GM11168 (cell line): ENCODE results near the gene SVBP.

Experiments
- in situ Hi-C: fragments of 300-500 bp; cut with MboI; formaldehyde crosslinking; loops from one replicate; pipeline ENCODE4 v1.12.0; 2022; ENCODE audit warnings: low sequenced_read_pairs; ENCODE audit not compliant: unreplicated experiment

Gene SVBP

DNA sequence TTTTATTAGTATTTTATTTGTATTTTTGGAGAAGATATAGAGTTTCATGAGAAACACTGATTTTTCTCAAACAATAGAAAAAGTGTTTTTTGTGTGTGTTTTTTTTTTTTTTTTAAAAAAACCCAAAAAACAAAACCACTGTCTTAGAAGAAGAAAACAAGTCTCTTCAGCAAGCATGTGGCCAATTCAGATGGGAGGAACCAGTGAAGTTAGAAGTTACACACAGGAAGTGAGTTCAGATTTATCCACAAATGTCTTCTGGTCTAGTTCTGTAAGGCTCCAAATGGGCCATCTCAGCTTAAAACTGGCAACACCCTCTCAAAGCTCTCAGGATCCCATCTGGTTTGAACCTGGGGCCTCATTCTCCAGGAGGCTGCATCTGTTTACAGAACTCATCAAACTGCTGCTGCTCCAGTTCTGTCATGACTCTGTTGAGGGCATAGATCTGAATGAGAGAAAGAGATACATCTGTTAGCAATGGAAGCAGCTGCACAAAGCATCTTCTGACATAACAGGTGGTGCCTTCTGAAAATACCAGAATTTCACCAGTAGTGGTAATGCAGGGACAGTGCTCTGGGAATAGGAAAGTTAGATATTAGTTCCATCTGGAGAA, 10.0 kb downstream of the SVBP start:
- in situ Hi-C loops = no loop called here

- in situ Hi-C loops = no loop called here
These were observed 10.6 kb downstream of the SVBP start for GRCh38 chr1:42806593-42806992.

- in situ Hi-C loops = no loop called here
These were observed 11.0 kb downstream of the SVBP start for GRCh38 chr1:42806171-42806570.

DNA sequence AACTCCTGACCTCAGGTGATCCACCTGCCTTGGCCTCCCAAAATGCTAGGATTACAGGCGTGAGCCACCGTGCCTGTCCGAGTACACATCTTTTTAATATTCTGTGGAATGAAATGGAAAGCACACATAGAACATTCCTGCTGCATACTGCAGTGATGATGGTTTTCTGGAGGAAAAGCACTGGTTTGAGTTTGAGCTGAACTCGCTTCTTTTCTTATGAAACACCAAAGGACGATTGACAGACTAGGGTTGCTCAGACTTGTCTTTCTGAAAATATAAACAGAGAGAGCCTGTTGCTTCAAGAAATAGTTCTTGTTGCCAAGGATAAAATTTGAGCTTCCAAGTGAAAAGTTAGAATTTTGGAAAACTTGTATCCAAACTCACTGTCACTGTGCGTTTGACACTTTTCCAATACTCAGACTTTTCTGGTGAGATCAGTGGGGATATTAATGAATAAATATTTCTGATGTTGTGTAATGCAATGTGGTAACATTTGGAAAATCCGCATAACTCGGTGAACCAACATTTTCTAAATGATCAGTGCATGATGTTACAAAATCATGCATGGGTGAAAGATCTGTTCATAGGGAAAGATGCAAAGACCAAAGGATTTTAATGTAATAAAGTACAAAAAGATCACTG, 15.2 kb downstream of the SVBP start:
- in situ Hi-C loops = no loop called here

DNA sequence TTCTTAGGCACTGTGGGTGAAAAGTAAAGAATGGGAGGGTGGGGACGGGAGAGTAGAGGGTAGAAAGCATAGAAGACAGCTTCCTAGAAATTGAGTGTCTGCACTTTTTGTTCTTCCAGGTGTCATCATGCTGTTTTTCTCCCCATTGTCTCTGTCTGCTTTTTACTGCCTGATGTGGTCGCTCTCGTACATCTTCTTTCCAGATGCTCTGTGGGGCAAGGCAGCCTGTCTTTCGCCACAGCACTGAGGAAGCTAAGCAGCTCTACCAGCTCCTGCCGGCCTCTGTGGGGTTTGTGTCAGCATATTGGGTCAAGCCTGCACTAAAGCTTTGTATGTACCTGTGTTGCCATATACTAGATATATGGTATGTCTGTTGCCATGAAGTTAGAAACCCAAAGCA, 19.2 kb downstream of the SVBP start:
- in situ Hi-C loops = no loop called here

DNA sequence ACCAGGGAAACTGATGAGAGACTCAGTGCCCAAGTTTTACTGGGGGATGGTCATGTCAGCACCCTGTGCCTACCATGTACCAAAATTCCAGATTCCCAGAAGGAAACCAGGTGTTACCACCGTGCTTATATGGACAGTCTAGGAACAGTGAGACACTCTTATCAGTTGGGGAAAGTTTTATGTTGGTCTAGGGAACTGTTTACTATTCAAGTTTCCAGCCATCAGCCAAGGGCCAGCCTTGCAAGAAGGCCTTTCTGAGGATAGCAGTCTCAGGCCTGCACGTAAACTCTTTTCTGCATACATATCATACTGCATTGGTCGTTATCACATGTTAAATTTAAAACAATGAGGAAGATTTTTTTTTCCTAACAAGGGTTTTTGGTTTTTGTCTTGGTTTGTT, 19.8 kb downstream of the SVBP start:
- in situ Hi-C loops = no loop called here

- in situ Hi-C loops = no loop called here
These were observed 23.4 kb downstream of the SVBP start for GRCh38 chr1:42793824-42794223.

- in situ Hi-C loops = no loop called here
These were observed 29.2 kb downstream of the SVBP start for GRCh38 chr1:42788021-42788420.

GRCh38 chr1:42786097-42786496, 31.1 kb downstream of the SVBP start:
- in situ Hi-C loops = no loop called here

- in situ Hi-C loops = no loop called here
These were observed 32.1 kb downstream of the SVBP start, which contains the start of gene TMEM269 for GRCh38 chr1:42784946-42785693. Gene TMEM269 (plus strand): TSS chr1:42784991. CDS start chr1:42789894, 4,903 bp downstream.

DNA sequence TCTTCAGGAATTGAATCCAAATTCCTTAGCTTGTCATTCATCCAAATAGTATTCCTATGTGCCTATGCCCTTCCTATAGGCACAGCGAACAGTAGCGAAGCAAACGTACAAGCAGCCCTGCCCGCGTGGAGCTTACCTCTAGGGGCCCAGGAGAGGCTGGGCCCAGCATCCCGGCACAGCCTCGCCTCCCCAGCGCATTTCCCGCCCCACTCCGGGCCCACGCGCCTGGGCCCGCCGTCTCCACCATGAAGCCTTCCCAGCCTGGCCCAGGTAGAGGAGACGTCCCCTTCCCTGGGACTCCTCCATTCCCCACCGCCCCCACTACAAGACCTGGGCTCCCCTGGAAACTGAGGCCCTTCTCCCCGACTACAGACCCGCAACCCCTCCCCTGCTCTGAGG, 32.7 kb downstream of the SVBP start:
- in situ Hi-C loops = no loop called here

- in situ Hi-C loops = no loop called here
These were observed 34.1 kb downstream of the SVBP start for GRCh38 chr1:42783092-42783491.

- in situ Hi-C loops = no loop called here
These were observed 37.0 kb downstream of the SVBP start for GRCh38 chr1:42780176-42780575.

- in situ Hi-C loops = no loop called here
These were observed 37.5 kb downstream of the SVBP start for GRCh38 chr1:42779725-42780124.

DNA sequence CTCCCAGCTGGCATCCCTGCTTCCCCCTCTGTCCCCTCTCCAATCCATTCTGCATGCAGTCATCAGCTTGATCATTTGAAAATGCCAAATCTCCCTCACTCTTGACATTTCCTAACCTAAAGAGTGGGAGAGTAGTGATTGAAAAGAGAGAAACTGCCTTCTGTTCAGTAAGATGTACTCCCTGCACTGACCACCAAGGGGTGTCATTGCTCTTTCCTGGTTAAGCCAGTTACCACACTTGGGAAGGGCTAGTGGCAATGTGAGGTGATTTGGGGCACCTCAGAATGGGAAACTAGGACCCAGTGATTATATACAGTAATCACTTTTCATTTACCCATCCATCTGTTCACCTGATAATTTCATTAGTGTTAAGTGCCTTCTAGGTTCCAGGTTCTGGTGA, 39.3 kb downstream of the SVBP start:
- in situ Hi-C loops = no loop called here

GRCh38 chr1:42776502-42776901, 40.7 kb downstream of the SVBP start:
- in situ Hi-C loops = no loop called here

DNA sequence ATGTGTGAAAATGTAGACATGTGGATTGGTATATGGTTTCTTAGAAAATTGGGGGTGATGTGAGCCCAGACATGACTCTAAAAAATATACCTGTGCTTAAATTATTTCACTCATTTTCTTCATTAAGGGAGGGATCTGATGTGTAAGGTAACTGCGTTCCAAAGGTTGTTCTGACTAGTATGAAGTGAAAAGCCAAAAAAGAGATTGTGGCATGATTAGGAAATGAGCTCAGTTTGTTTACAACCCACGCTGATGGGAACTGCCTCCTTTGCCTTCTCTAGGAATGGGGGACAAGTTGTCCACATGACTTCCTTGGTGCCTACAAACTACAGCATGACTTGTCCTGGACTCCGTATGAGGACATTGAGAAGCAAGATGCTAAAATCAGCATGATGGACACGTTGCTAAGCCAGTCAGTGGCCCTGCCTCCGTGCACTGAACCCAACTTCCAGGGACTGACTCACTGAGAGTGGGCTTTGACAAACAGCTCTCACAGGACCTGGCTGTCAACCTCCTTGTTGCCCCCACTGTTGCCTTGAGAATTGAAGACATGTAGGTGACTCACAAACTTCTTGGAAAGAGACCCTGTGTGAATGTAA, 42.2 kb downstream of the SVBP start:
- in situ Hi-C loops = no loop called here

DNA sequence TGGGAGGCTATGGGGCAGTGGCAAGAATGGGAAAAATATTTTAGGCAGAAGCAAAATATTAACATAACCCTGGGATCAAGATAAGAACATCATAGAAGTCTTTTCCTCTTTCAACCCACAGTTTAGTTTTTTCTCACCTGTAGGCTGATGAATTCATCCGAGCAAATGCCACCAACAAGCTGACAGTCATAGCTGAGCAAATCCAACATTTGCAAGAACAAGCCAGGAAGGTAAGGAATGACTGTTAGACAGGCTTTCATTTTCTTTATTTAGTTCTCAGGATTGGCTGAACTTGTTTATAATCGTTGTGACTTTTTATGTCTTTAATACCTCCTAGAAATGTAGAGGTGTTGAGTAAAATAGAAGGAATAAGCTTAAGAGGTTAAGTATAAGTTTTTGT, 43.8 kb downstream of the SVBP start:
- in situ Hi-C loops = no loop called here

DNA sequence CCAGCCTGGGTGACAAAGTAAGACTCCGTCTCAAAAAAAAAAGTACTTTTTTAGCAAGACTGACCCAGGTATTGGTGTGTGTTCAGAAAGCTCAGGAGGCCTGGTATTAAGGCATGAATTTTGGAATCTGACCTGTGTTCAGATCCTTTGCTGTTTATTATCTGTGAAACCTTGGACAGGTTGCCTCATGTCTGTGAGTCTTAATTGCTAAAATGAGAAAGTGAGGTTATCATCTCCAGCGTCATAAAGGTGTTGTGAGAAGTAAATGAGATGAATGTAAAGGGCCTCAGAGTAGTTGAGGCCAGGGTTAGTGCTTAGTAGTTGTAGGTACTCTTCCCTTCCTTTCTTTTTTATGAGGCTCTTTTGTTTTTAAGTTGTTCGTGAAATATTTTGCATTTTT, 47.4 kb downstream of the SVBP start:
- in situ Hi-C loops = loop anchor here (10.0 kb wide), 1 partner anchor 195 kb away; no protein-coding TSS in a partner anchor

DNA sequence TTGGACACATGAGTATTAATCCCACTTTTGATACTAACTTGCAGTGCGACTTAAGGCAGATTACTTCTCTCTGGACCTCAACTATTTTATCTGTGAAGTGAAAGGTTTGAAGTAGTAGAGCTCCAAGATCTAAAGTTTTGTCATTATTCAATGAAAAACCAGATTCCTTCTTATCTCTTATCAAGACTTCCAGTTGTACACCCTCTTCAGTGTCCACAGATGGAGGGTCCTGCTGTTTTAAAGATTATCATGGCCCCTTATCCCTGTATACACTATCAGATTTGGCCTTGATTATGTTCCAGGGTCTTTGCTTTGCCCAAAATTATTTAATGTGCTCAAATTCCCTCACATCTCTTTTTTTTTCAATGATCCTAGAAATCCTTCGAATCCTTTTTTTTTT, 49.0 kb downstream of the SVBP start:
- in situ Hi-C loops = loop anchor here (10.0 kb wide), 1 partner anchor 193 kb away; no protein-coding TSS in a partner anchor

DNA sequence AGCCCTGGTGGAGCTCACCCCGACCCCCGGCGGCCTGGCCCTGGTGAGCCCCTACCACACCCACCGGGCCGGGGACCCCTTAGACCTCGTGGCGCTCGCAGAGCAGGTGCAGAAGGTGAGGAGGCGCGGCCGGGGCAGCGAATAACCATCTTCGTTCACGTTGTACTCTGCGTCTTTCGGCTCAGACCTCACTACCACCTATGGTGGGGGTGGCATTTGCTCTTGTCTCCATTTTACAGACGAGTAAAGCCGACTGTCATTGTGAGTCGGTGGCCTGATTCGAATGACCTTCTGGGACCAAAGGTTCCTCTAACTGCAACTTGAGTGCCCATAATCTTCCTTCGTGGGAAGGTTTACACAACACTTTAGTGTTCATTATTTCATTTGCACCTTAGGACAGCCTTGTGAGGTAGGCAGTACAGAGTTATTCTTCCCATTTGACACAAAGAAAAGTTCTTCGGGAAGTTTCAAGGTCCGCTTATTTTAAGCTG, 49.6 kb downstream of the SVBP start:
- in situ Hi-C loops = loop anchor here (10.0 kb wide), 1 partner anchor 193 kb away; no protein-coding TSS in a partner anchor
